GM19467 (cell line): Measurements from ENCODE around the gene ECI2.
"Not testable (repeated sequence)": the region's sequence is repeated elsewhere in the genome, so short reads cannot be mapped to it uniquely, and the experiment has no call there.

Source experiments
- ATAC-seq: cut with Tn5 transposase; IDR thresholded peaks from one replicate; pipeline ENCODE4 v1.9.1; 2021; ENCODE audit warnings: mild to moderate bottlenecking, moderate library complexity; ENCODE audit not compliant: unreplicated experiment

ECI2 gene

DNA sequence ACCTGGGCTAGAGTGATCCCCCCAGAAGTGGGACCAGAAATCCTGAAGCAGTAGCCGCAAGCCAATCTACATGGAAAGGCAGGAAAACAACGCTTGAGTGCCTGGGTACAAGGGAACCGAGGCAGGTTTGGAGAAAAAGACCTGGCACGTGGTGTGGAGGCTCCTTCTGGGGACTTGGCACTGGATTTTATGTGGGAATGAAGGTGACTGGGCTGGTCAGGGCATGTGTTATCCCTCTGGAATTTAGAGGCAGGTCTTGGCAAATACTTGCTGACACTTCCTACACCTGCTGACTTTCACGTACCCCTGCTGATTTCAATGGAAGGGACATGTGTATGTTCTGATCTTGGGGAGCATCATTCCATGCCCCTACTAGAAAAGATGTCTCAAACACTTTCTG is 31.4 kb downstream of the ECI2 start:
- no peak for ATAC-seq

DNA sequence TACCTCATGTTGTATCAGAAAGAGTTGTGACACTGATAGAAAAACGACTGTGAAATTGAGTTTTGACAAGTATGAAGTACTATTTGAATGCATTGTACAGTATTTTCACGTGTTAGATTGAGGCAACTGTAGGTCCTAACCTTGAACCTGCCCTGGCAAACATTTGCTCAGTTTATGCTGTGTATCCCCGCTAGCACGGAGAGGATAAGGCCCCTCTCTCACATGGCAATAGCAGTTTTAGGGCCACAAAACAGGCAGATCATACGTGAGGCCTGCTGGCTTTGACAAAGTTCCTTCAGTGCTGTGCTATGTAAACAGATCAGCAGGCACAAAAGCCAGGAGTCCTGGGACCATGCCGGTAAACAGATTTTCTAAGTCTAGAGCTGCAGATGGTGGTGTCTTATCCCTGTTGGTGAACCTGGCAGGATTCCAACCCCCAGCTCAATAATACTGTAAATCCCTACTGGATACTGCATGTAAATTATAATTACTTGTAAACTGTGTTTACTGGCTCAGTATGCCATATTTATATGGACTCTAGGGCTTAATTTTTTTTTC is 32.6 kb downstream of the ECI2 start:
- ATAC-seq, result no peak

DNA sequence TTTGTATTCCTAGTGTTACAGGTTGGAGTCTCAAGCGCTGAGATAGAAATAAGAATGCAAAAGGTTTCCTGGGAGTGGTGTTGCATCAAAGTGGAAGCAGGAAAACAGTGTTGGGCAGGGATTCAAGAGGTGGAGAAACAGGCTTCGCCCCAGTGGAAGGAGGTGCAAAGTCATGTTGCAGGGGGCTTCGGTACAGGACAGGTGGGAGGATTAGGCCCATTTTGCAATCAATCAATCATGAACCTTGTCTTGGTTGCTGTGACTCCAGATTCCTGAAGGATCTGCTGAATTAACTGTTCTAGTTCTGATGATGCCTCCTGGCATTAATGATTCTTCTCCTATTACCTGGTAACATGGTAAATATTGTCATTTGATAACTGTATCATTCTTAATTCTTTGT is 34.1 kb downstream of the ECI2 start:
- ATAC-seq, result no peak

DNA sequence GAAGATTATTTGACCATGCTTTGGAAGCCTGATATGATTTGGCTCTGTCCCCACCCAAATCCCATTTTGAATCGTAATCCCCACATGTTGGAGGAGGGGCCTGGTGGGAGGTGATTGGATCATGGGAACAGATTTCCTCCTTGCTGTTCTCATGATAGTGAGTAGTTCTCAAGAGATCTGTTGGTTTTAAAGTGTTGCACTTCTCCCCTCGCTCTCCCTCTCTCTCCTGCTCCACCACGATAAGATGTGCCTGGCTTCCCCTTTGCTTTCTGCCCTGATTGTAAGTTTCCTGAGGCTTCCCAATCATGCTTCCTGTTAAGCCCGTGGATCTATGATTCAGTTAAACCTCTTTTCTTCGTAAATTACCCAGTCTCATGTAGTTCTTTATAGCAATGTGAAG is 34.7 kb downstream of the ECI2 start:
- ATAC-seq, result no peak

DNA sequence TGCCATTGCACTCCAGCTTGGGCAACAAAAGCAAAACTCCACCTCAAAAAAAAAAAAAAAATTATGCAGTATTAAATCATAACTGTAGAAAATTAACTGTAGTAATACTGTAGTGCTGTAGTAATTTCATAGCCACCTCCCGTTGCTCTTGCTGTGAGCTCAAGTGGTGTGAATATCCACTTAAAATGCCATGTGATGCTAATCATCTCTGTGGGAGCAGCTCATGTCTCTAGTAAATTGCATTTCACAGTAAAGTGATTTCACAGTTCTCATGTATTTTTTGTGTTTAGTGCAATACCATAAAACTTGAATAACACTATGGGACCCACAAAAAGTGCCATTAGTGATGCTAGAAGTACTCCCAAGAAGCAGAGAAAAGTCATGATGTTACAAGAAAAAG is 42.1 kb downstream of the ECI2 start:
- ATAC-seq, result no peak

DNA sequence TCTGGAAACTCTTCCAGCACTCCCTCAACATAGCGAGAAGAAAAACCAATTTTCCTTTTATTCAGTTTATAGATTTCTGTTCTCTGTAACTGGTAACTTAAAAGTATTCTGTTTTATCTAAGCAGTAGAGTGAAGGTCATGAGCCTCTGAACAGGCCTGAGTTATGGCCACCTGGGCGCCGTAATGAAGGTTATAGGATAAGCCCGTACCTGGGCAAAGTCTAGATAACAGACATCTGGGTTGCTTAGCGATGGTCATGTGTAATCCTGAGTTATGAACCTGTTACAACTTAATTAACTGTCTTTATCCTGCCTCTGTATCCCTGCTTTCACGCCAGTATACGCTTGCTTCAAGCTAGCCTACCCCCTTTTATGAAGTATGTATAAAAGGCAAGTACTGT is 43.4 kb downstream of the ECI2 start:
- no peak for ATAC-seq

DNA sequence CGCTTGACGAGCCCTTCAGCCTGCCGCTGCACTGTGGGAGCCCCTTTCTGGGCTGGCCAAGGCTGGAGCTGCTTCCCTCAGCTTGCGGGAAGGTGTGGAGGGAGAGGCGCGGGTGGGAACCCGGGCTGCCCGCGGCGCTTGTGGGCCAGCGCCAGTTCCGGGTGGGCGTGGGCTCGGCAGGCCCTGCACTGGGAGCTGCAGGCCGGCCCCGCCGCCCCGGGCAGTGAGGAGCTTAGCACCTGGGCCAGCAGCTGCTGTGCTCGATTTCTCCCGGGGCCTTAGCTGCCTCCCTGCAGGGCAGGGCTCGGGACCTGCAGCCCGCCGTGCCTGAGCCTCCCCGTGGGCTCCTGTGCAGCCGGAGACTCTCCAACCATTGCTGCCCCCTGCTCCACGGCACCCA is 45.3 kb downstream of the ECI2 start:
- ATAC-seq, result not testable (repeated sequence)

DNA sequence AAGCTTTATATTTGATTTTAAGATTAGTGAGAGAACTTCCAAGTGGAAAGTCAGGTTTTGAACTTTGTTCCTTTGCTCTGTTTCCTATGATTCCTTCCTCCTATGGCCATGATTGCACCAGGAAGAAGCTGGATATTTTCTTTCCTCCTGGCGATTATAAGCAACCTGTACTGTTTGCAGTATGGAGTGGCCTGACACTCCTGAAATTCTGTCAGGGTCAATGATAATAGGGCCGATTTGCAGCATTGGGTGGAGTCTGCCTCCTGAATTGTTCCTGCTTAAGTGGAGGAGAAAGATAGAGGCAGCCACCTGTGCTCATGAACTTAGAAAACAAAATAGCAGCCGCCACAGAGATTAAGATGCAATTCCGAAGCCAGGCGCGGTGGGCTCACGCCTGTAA is 46.7 kb downstream of the ECI2 start:
- no peak for ATAC-seq

DNA sequence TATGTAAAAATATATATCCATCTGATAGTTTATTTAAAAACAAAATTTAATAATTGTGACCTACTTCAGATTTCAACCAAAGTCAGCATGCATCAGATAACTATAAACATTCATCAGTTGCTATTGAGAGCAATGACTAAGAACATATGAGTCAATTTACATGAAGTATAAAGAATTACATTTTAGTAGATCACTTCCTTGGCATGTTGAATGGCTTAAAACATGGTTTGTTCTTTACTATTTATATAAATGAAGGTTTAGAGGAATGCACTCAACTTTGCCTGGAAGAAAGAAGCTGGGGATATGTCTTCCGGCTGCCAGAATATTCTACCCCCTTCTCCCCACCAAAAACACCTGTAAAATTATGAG is 50.1 kb downstream of the ECI2 start:
- ATAC-seq, result no peak

DNA sequence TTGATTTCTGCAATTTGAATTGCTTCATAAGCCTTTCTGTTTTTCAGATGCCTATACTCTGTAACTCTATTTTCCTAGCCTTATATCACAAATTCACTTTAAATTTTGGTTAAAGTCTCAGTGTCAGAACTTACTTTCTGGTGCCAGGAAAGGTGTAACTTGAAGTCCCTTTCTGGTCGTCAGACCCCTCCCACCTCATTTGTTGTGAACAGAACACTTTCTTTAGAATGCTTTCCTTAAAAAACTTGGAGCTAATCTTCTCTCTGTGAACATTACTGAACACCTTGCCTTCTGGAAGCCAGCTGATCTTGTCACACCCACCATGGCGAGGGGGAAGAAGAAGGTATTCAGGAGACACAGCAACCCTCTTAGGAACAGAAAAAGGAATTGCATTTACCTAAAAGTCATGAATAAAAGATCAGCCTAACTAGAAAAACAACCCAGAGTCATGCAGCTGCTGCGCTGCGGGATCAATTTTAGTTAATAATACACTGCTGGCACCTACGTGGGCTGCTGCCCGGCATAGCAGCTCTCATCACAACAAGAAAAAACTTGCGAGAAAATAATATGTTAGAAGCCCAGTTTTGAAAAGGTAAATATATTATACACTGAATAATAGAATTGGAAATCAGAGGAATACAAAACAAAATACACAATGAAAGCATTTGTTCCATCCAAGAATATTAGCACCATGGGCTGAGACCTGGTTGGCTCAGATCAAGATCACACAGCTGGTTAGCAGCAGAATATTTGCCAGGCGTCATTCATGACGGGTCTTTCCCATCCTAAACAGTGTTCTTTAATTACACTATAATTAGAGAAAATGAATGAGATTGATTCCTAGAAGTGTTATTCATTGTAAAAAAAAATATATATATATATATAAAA is 50.7 kb downstream of the ECI2 start:
- ATAC-seq, result no peak

DNA sequence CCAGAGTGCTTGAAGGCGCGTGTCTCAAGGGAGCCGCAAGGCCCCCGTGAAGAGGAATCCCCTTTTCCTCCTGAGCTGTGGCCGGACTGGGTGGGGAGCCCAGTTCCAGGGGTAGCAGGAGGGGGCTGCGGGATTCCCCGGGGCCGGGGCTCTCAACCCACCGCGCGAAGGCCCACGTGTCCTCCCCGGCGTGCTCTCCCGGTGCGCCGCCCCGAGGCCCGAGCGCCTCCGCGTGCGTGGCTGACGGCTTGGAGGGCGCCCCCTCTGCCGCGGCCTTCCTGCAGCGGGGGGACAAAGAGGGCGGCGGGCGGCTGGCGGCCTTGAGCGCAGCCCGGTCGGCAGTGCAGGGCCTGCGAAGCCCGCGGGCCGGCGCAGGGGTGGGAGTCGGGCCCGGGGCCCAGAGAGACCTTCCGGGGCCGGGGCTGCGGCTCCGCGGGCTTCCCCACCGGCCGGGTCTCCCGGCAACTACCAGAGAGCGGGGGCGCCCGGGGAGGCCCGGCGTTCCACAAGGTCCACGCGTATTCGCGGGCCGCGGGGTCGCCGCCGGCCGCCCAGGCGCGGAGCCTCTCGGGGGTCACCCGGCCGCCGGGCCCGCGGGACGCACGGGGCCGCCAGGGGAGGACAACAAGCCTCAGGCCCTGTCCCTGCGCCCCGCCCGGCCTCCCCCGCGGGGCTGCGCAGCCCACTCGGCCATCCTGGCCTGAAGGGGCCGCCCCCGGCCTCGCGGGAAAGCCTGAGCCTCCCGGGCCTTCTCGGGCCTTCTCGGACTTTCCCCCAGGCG is 56.5 kb downstream of the ECI2 start, which contains the start of gene FAM217A:
TSS of gene FAM217A (minus strand) at position 447 of the 781 bp plus-strand sequence. CDS start 1,723 bp downstream, outside the sequence.
- no peak for ATAC-seq

DNA sequence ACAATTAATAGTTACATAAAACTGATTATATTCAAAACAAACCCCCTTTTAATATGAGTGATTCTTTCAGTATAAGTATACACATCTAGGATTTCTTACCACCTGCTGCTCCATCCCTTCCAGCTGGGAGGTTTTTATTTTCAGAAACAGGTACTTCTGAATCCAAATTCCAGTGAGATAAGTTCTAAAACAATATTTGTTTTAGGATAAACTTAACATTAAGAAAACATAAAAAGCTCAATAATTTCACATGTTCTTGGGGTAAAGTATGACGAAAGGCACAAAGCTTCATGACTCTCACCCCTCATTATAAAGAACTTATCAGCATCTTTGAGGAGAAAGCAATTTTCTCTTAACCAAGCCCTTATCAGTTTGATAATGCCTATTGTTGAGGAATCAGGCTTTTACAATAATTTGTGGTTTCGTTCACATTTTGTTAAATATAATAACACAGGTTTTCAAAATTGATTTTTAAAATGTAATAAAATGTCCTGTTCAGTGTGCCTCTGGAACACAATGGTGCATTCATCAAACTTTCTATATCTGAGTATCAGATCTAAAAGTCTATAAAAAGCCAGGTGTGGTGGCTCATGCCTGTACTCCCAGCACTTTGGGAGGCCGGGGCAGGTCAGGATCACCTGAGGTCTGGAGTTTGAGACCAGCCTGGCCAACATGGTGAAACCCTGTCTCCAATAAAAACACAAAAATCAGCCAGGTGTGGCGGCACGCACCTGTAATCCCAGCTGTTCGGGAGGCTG is 60.7 kb downstream of the ECI2 start:
- ATAC-seq, result no peak

DNA sequence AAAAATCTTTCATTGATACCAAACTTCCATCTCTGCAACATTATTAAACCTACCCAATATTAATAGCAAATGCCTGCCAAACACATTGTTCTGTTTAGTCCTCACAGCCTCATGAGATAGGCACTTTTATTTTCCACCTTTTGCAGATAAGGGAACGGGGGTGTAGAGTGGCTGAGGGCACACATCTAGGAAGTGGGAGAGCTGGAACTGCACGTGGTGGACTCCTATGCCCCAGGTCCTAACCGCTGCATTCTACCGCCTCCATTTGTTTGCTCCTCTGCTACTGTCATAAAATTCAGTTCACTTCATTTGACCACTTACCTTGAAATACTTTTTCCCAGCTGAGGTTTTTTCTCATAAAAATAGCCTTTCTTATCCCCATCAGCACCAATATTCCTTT is 64.0 kb downstream of the ECI2 start:
- ATAC-seq, result no peak

DNA sequence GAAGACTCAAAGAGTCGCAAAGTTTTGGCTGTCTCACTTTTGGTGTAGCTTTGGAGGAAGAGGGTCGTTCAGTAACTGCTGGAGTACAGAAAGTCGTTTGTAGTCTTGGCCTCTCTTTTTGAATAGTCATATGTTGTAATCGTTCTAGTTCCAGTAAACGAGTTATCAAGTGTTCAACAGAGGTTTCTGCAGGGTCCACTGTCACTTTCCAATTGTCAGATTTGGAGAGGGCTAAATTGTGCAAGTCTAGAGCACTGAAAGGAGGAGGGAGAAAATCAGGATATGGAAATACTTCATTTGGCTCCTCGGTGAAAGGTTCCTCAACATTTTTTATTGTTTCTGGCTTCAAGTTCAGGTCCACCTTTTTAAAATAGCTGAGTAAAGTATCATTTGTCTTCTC is 66.2 kb downstream of the ECI2 start:
- ATAC-seq, result no peak

DNA sequence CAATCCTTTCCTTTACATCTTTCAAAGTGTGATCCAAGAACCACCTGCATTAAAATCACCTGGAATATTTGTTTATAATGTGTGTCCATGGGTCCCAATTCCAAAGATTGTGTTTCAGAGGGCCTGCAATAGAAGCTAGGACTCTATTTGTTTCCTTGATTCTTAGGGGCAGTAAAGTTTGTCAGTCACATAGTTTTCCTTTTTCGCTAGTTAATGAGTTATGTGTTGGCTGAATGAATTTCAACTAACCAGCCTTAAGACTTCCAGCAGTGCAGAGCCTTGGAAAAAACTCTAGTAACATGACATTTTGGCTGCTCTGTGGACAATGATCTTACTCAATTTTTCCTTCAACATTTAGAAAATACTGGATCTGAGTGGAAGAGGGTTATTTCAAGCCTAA is 67.7 kb downstream of the ECI2 start:
- ATAC-seq, result no peak

DNA sequence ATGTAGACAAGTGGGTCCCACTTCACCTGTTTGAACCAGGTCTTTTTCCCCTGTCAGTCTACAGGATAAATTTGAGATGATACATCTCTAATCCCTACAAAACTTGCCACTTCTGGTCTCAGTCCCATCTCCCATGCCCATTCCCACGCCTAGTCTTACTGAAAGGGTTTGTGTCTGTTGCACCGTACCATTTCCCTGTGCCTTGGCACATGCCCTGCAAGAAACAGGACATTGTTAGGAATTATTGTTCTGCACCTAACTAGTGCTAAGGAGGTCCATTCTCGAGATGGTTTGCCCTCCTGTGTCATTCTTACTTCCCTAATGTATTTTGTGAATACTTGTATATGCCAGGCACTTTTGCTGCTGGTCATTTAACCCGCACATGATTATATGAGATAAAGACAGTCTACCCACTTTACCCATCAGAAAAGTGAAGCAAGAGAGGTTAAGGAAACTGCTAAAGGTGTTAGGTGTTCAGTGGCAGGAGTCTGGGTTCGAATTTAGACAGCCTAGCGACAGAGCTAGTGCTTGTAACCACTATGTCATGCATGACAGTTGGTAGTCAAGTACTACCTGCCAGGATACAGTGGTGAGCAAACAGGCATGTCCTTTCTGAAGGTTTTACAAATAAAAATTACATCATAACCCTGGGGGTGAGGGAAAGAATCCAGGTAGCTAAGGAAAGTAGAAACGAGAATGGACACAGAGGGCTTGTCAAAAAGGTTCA is 69.2 kb downstream of the ECI2 start:
- ATAC-seq, result no peak
